ENCODE results near the gene AP1B1. TPM values are rescaled to one million over a fixed set of nuclear protein-coding genes. Genes with fewer than 3 reads are reported as not detected.
A peak's percentile ranks its signal among the peaks of the same experiment; 100 is the strongest.
"Not testable (repeated sequence)": the region's sequence is repeated elsewhere in the genome, so short reads cannot be mapped to it uniquely, and the experiment has no call there.

AP1B1 gene
- total RNA-seq = 102 and 119 TPM in 2 replicates

DNA sequence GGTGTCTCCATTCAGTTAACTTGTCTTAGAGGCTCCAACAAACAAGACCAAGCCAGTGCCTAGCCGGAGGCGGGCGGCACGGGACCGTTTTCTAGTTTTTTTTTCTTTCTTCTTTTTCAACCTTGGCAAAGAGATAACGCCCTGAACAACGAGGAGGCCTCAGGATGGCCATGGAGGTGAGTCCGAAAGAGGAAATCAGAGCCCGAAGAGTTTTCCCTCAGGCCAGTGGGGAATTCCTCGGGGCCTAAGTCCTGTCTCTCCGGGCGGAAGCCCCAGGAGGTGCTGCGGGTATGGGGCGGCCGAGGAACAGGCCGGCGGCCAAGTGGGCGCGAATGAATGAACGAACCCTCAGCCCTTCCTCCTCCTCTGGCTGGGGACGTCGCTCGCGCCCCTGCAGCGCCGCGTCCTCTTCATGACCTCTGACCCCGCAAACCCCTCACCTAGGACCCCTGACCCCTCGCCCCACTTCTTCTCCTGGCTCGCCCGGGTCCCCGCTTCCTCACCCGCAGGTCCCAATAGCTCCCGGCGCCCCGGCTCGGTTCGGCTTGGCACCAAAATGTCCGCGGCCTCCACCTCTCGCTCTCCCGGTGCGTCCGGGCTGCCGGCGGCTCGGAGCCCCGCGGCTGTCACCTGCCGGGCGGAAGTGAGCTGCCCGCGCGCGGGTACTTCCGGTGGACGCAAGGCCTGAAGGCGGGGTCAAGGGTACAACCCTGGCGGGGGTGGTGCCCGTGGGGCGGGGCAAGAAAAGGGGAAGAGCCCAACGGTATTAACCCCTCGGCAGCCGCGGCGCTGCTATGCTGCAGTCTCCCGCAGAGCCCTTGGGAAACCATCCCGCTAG is at the start of gene AP1B1:
TSS of gene AP1B1 (minus strand) at position 650 of the 838 bp plus-strand sequence. CDS start 21,327 bp downstream, outside the sequence.
- DNase-seq (ENCODE audit: low read depth in 2 of 2) = peak; percentile 55 to 86

DNA sequence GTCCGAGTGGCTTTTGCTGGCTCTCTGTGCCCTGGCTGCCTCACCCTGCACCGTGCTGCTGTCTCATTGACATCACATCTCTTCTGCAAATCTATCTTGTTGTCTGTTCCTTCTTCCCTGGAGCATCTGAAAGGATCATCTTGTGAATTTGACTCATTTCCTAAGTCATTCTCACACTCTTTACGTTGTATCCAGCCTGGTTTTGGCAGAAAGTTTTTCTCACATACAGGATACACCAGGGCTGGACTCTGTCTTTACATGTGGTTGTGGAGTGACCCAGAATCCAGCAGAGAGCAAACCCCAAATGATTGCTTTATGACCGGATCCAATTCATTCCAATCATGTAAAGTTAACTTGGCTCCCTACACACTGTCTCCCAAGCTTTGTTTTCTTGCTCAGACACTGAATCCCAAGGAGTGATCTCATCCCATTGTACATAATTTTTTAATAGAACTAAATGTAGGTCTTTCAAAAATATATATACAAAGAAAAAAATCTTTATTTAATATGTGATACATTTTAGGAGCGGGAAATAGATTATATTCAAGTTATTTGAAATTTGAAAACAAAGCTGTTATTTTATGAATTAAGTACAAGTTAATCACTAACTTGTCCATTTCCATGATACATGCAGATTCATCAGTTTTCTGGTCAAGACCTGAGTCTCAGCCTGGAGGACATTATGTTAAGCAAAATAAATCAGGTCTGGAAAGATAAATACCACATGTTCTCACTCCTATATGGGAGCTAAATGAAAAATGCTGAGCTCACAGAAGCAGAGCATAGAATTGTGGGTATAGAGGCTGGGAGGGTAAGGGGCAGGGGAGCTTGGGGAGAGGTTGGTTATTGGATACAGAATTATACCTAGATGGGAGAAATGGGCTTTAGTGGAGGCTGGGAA is 47.1 kb upstream of the AP1B1 start:
- DNase-seq (ENCODE audit: low read depth in 2 of 2) = no peak

DNA sequence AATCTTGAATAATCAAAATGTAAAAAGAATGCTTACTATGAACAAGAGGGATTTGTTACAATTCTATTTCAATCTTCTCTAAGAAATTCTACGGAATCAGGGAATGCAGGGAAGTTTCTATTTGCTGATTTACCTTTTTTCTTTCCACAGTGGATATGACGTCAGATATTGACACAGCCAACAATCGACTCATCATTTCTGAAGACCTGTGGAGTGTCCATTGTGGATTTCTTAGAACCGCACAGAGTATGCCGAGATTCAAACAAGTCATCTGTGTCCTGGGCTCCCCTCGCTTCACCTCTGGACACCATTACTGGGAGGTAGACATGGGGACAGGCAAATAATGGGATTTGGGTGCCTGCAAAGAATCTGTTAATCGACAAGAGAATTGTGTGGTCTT is 45.9 kb upstream of the AP1B1 start:
- no peak for DNase-seq (ENCODE audit: low read depth in 2 of 2)

GRCh38 chr22:29433856-29434255 is 45.5 kb upstream of the AP1B1 start:
- DNase-seq (ENCODE audit: low read depth in 2 of 2) = no peak

GRCh38 chr22:29431986-29432385 is 43.6 kb upstream of the AP1B1 start:
- DNase-seq (ENCODE audit: low read depth in 2 of 2) = no peak

- DNase-seq (ENCODE audit: low read depth in 2 of 2) = no peak
Observed at GRCh38 chr22:29427176-29427760, 38.9 kb upstream of the AP1B1 start.

DNA sequence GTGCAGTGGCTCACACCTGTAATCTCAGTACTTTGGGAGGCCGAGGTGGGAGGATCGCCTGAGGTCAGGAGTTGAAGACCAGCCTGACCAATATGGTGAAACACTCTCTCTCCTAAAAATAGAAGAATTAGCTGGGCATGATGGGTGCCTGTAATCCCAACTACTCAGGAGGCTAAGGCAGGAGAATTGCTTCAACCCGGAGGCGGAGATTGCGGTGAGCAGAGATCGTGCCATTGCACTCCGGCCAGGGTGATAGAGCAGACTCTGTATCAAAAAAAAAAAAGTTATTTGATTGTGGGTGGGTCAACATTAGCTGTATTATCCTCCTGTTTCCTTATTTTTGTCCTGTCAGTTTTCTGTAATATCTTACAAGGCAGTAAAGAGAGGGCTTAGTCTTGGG is 38.1 kb upstream of the AP1B1 start:
- no peak for DNase-seq (ENCODE audit: low read depth in 2 of 2)

DNA sequence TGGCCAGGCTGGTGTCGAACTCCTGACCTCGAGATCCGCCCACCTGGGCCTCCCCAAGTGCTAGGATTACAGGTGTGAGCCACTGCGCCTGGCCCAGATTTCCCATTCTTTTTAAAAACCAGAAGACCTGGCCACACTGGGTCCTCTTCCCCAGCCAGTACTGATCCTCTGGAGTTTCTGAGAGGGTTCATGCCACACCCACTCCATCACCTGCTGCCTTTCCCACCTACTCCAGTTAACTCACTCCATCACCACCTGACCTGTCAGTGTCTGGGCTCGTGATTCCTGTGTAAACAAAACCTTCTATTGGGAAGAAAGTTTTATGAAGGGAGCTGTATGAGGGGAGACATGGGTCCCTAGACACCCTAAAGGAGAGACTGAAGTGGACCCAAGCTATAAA is 30.3 kb upstream of the AP1B1 start:
- DNase-seq (ENCODE audit: low read depth in 2 of 2) = not testable (repeated sequence)

DNA sequence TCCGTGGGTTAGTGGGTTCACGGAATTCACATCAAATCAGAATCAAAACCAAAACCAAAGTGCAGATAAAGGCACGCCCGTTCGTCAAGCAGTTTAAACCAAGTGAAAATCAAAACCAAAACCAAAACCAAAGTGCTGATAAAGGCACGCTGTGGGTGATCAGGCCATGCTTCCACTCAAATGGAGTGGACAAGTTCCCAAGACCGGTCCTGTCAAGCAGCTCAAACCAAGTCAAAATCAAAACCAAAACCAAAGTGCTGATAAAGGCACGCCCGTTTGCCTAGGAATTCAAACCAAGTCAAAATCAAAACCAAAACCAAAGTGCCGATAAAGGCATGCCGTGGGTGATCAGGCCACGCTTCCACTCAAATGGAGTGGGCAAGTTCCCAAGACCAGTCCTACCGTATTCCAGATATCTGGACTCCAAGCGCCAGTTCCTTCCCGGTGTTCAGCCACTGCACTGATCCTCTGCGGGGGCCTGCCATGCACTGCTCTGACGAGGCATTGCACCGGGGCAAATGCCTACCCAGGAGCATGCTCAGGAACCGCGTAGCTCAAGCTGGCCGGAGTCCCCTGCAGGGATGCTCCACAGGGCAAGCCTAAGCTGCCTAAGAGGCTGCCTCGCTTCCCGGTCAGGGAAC is 26.7 kb upstream of the AP1B1 start:
- peak; percentile 48 to 75 for DNase-seq (ENCODE audit: low read depth in 2 of 2)

DNA sequence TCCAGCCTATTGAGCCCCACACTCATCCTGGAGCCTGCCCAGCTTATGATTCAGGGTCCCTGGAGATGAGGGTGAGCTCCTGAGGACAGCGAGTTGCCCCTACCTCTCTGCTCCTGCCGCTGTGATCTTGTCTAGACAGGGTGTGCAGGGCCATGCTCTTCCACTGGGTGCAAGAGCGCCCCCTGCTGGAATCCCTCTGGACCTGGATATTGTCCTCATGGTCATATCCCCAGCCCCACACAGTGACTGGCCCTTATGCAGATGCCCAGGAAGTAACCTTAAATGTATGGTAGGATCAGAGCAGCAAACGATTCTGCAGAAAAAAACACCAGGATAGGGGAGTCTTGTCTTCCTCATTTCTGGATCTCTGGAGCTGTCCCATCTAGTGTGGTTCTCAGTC is 24.4 kb upstream of the AP1B1 start:
- peak in 1 of 2 donors; percentile 20 for DNase-seq (ENCODE audit: low read depth in 2 of 2)

GRCh38 chr22:29411569-29412211 is 23.3 kb upstream of the AP1B1 start:
- DNase-seq (ENCODE audit: low read depth in 2 of 2) = not testable (repeated sequence)

- no peak for DNase-seq (ENCODE audit: low read depth in 2 of 2)
Observed at GRCh38 chr22:29408940-29409339, 20.6 kb upstream of the AP1B1 start.

GRCh38 chr22:29401538-29401937 is 13.2 kb upstream of the AP1B1 start:
- not testable (repeated sequence) for DNase-seq (ENCODE audit: low read depth in 2 of 2)

- DNase-seq (ENCODE audit: low read depth in 2 of 2) = no peak
Observed at GRCh38 chr22:29400576-29400975, 12.2 kb upstream of the AP1B1 start.

DNA sequence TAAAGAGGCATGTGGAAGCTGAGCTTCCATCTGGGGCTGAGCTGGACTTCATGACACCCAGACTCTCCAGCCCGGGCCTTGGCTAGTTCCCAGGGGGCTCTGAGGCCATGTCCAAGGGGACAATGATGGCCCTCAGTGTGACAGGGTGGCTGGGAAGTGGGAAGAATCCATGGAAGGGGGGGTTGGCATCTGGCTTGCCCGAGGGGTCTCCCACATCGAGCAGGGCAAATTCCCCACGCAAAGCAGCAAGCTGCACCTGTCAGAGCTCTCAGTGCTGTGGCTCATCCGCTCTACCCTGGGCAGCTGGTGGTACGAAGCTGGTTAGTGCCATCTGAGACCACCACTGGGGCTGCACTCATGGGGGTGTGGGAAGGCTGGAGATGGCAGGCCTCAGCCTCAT is 9.4 kb upstream of the AP1B1 start:
- no peak for DNase-seq (ENCODE audit: low read depth in 2 of 2)

- DNase-seq (ENCODE audit: low read depth in 2 of 2) = no peak
Observed at GRCh38 chr22:29396126-29396525, 7.8 kb upstream of the AP1B1 start.

DNA sequence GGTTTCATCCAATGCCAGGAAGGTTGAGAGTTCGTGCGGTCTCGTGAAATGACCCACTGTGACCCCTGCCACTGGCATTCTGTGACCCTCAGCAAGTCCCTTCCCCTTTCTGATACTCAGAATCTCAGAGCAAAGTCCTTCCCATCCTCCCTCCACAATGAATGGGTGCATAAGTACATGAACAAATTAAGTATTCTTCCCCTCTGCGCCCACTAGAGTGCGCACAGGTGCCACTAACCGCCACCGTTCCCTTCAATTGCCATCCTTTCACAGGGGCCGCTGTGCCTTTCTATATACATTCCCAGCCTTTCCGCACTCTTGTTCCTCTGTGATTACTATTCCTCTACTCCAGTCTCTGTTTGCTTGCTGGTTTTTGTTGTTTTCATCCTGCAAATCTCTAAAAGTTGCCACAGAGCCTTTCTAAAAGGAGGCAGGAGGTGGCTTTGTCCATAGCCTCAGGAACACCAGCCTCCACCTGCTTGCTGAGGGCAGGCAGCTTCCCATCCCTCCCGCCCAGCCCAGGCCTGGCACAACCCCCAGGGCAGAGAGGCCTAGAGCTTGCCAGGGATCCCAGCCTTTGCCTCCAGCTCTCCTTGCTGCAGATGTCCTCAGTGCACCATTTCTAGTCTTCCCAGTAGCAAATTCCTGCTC is 6.7 kb upstream of the AP1B1 start:
- peak; percentile 81 to 86 for DNase-seq (ENCODE audit: low read depth in 2 of 2)

GRCh38 chr22:29393019-29393608 is 4.7 kb upstream of the AP1B1 start:
- no peak for DNase-seq (ENCODE audit: low read depth in 2 of 2)

- DNase-seq (ENCODE audit: low read depth in 2 of 2) = no peak
Observed at GRCh38 chr22:29391546-29391945, 3.2 kb upstream of the AP1B1 start.

- DNase-seq (ENCODE audit: low read depth in 2 of 2) = no peak
Observed at GRCh38 chr22:29390270-29390669, 1.9 kb upstream of the AP1B1 start.
